IPS-18c (cell line): ENCODE results near the gene DNAI7.

Experiments used
- H3K4me3 ChIP-seq: 2 replicates; pipeline ENCODE4 v1.7.0; 2013; ENCODE audit warnings: low read depth, mild to moderate bottlenecking, low read length, moderate library complexity; ENCODE audit not compliant: insufficient read depth
- H3K9me3 ChIP-seq: one replicate; pipeline ENCODE4 v1.6.1; 2013; ENCODE audit warnings: mild to moderate bottlenecking, low read length, moderate library complexity; ENCODE audit not compliant: control insufficient read depth, insufficient read depth

DNAI7 gene

DNA sequence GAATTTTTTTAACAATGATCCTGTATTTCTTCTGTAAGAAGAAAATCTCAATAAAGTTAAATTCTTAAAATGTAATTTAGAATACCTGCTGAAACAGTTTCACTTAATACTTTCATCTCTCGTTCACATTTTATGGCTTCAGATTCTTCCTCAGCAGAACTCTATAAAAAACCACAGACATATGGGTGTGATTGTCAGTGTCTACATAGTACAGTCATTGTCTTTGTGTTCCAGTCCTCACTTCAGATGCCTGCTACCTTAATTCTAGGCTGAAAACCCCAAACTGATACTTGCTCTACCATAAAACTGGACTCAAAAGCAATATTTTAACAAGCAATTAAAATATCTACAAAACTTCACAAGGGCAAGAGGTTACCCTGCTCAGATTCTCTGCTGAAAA lies 71.8 kb downstream of the DNAI7 start:
- H3K4me3 ChIP-seq: no peak overlapping the region
- H3K9me3 ChIP-seq: no peaks in the 10 kb centered on the region

GRCh38 chr12:25121916-25122315 lies 73.0 kb downstream of the DNAI7 start:
- Histone ChIP-seq H3K9me3 (no peaks in the 10 kb centered on the region), H3K4me3 (no peak overlapping the region)

DNA sequence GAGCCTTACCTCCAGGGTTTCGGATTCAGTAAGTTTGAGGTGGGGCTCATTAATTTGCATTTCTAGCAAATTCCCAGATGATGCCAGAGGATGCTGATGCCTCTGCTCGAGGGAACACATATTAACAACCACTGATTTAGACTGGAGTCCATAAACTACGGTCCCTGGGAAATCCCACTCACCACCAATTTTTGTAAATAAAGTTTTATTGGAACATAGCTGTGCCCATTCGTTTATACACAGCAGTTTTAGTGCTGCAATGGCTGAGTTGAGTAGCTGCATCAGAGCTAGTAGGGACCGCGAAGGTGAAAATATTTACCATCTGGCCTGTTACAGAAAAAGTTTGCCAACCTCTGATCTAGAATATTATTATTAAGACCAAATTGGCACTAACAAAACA lies 73.8 kb downstream of the DNAI7 start:
- Histone ChIP-seq H3K9me3 (no peaks in the 10 kb centered on the region), H3K4me3 (no peak overlapping the region)

DNA sequence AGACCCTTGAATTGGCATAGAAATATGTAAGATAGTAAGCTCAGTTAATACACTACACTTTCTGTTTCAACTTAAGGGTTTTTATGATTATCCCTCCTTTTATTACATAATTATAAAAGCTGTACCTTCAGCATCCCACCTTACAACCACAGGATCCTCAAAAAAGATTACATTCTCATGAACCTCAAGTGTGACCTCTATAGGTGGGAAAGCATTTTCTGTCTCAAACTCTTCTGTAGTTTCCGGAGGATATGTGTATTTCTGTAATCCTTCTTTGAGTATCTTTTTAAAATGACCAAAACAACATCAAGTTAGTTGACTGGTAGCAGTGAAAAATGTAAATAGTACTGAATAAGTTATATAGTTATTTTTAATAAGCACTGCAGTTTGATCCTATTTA lies 75.9 kb downstream of the DNAI7 start:
- Histone ChIP-seq H3K9me3 (no peaks in the 10 kb centered on the region), H3K4me3 (no peak overlapping the region)

GRCh38 chr12:25115677-25116076 lies 79.3 kb downstream of the DNAI7 start:
- Histone ChIP-seq H3K9me3 (no peaks in the 10 kb centered on the region), H3K4me3 (no peak overlapping the region)

- Histone ChIP-seq H3K4me3 (no peak overlapping the region), H3K9me3 (no peaks in the 10 kb centered on the region)
Measured at GRCh38 chr12:25113651-25114050, 81.3 kb downstream of the DNAI7 start.

- Histone ChIP-seq H3K9me3 (no peaks in the 10 kb centered on the region), H3K4me3 (no peak overlapping the region)
Measured at GRCh38 chr12:25110260-25110659, 84.7 kb downstream of the DNAI7 start.

DNA sequence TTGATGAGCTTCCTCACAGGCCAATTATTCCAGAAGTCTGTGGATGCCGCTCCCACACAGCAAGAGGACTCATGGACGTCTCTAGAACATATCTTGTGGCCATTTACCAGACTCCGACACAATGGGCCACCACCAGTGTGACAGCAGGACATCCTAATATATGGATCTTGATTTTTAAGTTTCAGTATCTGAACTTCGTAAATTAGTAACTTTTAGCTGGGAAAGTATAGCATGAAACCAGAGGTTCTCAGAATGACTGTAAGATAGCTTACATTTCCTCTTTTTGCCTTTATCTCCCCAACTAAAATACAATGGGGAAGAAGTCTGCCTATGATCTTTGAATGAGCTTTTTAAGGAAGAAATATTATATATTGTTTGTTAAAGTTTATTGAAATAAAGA lies 87.0 kb downstream of the DNAI7 start:
- H3K4me3 ChIP-seq: no peak overlapping the region
- H3K9me3 ChIP-seq: no peaks in the 10 kb centered on the region

DNA sequence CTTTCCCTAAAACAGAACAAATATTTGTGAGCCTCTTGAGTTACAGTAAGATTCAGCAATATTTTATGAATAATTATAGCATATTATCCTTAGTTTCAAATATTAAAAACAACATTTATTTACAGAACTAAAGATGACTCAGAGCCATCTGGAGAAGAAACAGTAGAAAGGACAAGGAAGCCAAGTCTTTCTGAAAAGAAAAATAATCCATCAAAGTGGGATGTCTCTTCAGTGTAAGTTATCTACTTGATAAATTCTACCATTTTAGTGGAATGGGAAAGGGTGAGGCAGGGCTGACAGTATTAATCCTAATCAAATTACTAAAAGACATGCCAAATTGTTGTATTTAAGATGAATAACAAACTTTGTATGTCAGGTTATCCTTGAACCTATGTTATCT lies 88.1 kb downstream of the DNAI7 start:
- H3K4me3 ChIP-seq: no peak overlapping the region

DNA sequence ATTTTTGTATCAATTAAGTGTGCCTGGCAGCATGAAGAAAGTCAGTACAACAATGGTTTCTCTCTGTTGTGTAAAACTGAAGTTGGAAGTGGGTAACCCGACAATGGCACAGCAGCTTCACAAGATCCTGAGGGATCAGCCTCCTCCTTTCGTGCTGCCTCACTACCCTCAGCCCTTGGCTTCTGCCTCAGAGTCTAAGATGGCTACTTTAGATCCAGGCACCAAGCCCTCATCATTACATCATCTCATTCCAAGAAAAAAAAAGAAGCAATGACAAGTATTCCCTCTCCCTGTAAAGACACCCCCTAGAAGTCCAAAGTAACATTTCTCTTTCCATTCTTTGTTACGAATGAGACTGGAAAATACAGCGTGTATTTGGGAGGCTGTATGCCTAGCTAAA lies 92.6 kb downstream of the DNAI7 start:
- no peak overlapping the region for H3K4me3 ChIP-seq
- H3K9me3 ChIP-seq: no peaks in the 10 kb centered on the region

More for the DNA sequence above, 88.1 kb downstream of the DNAI7 start:
- no peaks in the 10 kb centered on the region for H3K9me3 ChIP-seq

- Histone ChIP-seq H3K4me3 (no peak overlapping the region), H3K9me3 (no peaks in the 10 kb centered on the region)
Measured at GRCh38 chr12:25101092-25101445, 93.9 kb downstream of the DNAI7 start.

GRCh38 chr12:25100194-25101091 lies 94.5 kb downstream of the DNAI7 start:
- Histone ChIP-seq H3K9me3 (no peaks in the 10 kb centered on the region), H3K4me3 (no peak overlapping the region)

- Histone ChIP-seq H3K4me3 (no peak overlapping the region), H3K9me3 (no peaks in the 10 kb centered on the region)
Measured at GRCh38 chr12:25099010-25099409, 96.0 kb downstream of the DNAI7 start.

- H3K9me3 ChIP-seq: no peaks in the 10 kb centered on the region
- H3K4me3 ChIP-seq: no peak overlapping the region
Measured at GRCh38 chr12:25089738-25090137, 105.2 kb downstream of the DNAI7 start.

DNA sequence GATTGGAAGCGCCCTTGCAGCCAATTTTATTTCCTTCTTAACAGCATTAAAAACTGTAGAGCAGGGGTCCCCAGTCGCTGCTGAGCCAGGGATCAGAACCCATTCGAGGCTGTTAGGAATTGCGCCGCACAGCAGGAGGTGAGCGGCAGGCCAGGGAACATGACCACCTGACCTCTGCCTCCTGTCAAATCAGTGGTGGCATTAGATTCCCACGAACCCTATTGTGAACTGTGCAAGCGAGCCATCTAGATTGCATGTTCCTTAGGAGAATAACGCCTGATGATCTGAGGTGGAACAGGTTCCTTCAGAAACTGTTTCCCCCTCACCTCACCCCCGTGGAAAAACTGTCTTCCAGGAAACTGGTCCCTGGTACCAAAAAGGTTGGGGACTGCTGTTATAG lies 107.4 kb downstream of the DNAI7 start:
- no peak overlapping the region for H3K4me3 ChIP-seq
- no peaks in the 10 kb centered on the region for H3K9me3 ChIP-seq

DNA sequence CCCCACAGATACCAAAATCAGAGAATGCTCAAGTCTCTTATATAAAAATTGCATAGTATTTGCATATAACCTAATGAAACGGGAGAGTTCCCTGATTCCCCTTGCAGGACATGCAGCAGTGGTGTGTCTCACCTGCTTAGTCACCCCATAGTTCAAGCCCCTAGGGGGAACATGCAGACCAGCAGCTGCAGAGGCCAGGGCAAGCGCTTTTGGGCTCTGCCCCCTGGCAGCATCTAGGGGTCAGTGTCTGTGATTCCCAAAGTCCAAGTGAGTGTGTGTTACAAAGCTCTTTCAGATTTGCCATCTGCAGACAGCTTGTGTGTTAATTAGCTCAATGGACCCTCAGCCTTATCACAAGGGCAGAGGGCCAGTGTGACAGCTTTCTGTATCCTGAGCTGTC lies 110.1 kb downstream of the DNAI7 start:
- H3K4me3 ChIP-seq: no peak overlapping the region

DNA sequence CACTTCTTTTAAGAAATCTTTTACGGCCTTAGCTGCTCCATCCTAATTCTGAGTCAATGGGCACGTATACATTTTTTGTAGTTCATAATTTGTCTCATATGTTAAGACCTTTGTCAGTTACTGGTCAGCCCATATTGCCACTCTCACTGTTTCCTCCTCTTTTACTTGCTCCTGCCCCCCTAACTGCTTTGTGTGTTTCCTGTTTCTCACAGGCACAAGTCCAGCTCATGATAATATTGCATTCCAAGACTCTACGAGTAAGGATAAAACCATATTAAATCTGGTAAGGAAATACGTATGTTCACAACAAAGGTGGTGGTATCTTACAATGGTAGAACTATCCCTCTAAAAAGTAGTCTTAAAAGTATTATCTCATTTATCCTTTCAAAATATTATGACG lies 111.7 kb downstream of the DNAI7 start:
- no peak overlapping the region for H3K4me3 ChIP-seq
- no peaks in the 10 kb centered on the region for H3K9me3 ChIP-seq

More for the DNA sequence above, 110.1 kb downstream of the DNAI7 start:
- H3K9me3 ChIP-seq: no peaks in the 10 kb centered on the region

DNA sequence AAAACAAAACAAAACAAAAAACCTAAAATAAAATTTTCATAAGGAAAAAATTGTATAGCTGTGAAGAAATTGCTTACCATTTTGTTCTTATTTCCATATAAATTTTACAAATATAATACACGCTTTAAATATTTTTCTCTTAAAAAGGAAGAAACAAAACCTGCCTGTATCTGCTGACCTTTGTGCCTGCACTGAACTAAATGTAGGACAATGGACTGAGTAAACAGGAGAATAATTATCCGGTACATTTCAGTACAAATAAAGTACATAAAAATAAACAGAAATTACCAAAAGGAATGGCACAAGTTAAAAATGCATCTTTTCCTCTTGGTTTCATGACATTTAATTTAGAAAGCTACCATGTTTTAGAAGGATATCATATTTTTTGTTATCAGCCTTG lies 112.3 kb downstream of the DNAI7 start:
- Histone ChIP-seq H3K4me3 (no peak overlapping the region), H3K9me3 (no peaks in the 10 kb centered on the region)

GRCh38 chr12:25079393-25079792 lies 115.6 kb downstream of the DNAI7 start:
- no peaks in the 10 kb centered on the region for H3K9me3 ChIP-seq
- H3K4me3 ChIP-seq: no peak overlapping the region
